ENCODE results near the gene RBP5.

Gene RBP5

GRCh38 chr12:7101047-7101693 is 27.5 kb downstream of the RBP5 start:
- DNase-seq (ENCODE audit: low spot score), result no peak

GRCh38 chr12:7100239-7100638 is 28.4 kb downstream of the RBP5 start:
- DNase-seq (ENCODE audit: low spot score), result no peak

- no peak for DNase-seq (ENCODE audit: low spot score)
Observed at GRCh38 chr12:7099290-7099996, 29.2 kb downstream of the RBP5 start.

- DNase-seq (ENCODE audit: low spot score), result no peak
Observed at GRCh38 chr12:7096979-7097378, 31.7 kb downstream of the RBP5 start.

GRCh38 chr12:7096006-7096932 is 32.4 kb downstream of the RBP5 start:
- DNase-seq (ENCODE audit: low spot score), result no peak

- no peak for DNase-seq (ENCODE audit: low spot score)
Observed at GRCh38 chr12:7093892-7094291, 34.8 kb downstream of the RBP5 start.

GRCh38 chr12:7093486-7093885 is 35.2 kb downstream of the RBP5 start:
- DNase-seq (ENCODE audit: low spot score), result no peak

GRCh38 chr12:7092986-7093460 is 35.7 kb downstream of the RBP5 start:
- no peak for DNase-seq (ENCODE audit: low spot score)

- DNase-seq (ENCODE audit: low spot score), result peak; percentile 65
Observed at GRCh38 chr12:7092229-7092985, 36.3 kb downstream of the RBP5 start, which contains the start of gene C1R. TSS of gene C1R (minus strand) at chr12:7092445. CDS start at chr12:7092388, 57 bp downstream.

GRCh38 chr12:7091660-7092228 is 36.9 kb downstream of the RBP5 start:
- no peak for DNase-seq (ENCODE audit: low spot score)

GRCh38 chr12:7091171-7091570 is 37.5 kb downstream of the RBP5 start:
- no peak for DNase-seq (ENCODE audit: low spot score)

GRCh38 chr12:7090222-7090998 is 38.3 kb downstream of the RBP5 start:
- no peak for DNase-seq (ENCODE audit: low spot score)

GRCh38 chr12:7089196-7089871 is 39.4 kb downstream of the RBP5 start:
- no peak for DNase-seq (ENCODE audit: low spot score)

GRCh38 chr12:7083125-7083524 is 45.6 kb downstream of the RBP5 start:
- no peak for DNase-seq (ENCODE audit: low spot score)

GRCh38 chr12:7081037-7081436 is 47.7 kb downstream of the RBP5 start:
- no peak for DNase-seq (ENCODE audit: low spot score)

GRCh38 chr12:7079826-7080125 is 48.9 kb downstream of the RBP5 start:
- DNase-seq (ENCODE audit: low spot score), result no peak

GRCh38 chr12:7078163-7078562 is 50.5 kb downstream of the RBP5 start:
- peak; percentile 40 for DNase-seq (ENCODE audit: low spot score)

GRCh38 chr12:7076493-7076892 is 52.2 kb downstream of the RBP5 start:
- no peak for DNase-seq (ENCODE audit: low spot score)

- no peak for DNase-seq (ENCODE audit: low spot score)
Observed at GRCh38 chr12:7075939-7076338, 52.8 kb downstream of the RBP5 start.

- DNase-seq (ENCODE audit: low spot score), result no peak
Observed at GRCh38 chr12:7075518-7075917, 53.2 kb downstream of the RBP5 start.

All from SW480 (cell line).